Measurements from ENCODE around the gene COL5A1.

GRCh38 chr9:134648701-134649530, 7.3 kb downstream of the COL5A1 start:
- TF ChIP-seq CREB1 (CRISPR knock-in tag; IDR thresholded peaks at IDR 0.05; ENCODE audit: low read depth) (no peak), EZH2 (IDR thresholded peaks at IDR 0.05; ENCODE audit: low read depth, unreplicated experiment) (no peak), EZH2phosphoT487 (IDR thresholded peaks at IDR 0.05; ENCODE audit: unreplicated experiment) (no peak), JUNB (IDR thresholded peaks at IDR 0.05; ENCODE audit: unreplicated experiment) (no peak), POLR2AphosphoS5 (IDR thresholded peaks at IDR 0.05; ENCODE audit: low read depth) (no peak), STAT1 (IDR thresholded peaks at IDR 0.05; ENCODE audit: unreplicated experiment) (no peak), ETS1 (IDR thresholded peaks at IDR 0.05) (no peak), ZNF331 (CRISPR knock-in tag; IDR thresholded peaks at IDR 0.05; ENCODE audit: low read depth) (no peak), ZNF114 (CRISPR knock-in tag; IDR thresholded peaks at IDR 0.05) (no peak), NANOG (IDR thresholded peaks at IDR 0.05; ENCODE audit: borderline replicate concordance) (no peak)
- TF ChIP-seq, protein P1, sequence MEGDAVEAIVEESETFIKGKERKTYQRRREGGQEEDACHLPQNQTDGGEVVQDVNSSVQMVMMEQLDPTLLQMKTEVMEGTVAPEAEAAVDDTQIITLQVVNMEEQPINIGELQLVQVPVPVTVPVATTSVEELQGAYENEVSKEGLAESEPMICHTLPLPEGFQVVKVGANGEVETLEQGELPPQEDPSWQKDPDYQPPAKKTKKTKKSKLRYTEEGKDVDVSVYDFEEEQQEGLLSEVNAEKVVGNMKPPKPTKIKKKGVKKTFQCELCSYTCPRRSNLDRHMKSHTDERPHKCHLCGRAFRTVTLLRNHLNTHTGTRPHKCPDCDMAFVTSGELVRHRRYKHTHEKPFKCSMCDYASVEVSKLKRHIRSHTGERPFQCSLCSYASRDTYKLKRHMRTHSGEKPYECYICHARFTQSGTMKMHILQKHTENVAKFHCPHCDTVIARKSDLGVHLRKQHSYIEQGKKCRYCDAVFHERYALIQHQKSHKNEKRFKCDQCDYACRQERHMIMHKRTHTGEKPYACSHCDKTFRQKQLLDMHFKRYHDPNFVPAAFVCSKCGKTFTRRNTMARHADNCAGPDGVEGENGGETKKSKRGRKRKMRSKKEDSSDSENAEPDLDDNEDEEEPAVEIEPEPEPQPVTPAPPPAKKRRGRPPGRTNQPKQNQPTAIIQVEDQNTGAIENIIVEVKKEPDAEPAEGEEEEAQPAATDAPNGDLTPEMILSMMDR (conservative IDR thresholded peaks at IDR 0.05; ENCODE audit: low read depth in 2 of 2) = no peak
- TF ChIP-seq, protein P2, sequence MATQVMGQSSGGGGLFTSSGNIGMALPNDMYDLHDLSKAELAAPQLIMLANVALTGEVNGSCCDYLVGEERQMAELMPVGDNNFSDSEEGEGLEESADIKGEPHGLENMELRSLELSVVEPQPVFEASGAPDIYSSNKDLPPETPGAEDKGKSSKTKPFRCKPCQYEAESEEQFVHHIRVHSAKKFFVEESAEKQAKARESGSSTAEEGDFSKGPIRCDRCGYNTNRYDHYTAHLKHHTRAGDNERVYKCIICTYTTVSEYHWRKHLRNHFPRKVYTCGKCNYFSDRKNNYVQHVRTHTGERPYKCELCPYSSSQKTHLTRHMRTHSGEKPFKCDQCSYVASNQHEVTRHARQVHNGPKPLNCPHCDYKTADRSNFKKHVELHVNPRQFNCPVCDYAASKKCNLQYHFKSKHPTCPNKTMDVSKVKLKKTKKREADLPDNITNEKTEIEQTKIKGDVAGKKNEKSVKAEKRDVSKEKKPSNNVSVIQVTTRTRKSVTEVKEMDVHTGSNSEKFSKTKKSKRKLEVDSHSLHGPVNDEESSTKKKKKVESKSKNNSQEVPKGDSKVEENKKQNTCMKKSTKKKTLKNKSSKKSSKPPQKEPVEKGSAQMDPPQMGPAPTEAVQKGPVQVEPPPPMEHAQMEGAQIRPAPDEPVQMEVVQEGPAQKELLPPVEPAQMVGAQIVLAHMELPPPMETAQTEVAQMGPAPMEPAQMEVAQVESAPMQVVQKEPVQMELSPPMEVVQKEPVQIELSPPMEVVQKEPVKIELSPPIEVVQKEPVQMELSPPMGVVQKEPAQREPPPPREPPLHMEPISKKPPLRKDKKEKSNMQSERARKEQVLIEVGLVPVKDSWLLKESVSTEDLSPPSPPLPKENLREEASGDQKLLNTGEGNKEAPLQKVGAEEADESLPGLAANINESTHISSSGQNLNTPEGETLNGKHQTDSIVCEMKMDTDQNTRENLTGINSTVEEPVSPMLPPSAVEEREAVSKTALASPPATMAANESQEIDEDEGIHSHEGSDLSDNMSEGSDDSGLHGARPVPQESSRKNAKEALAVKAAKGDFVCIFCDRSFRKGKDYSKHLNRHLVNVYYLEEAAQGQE (IDR thresholded peaks at IDR 0.05; ENCODE audit: unreplicated experiment) = no peak
- TF ChIP-seq, protein P3, sequence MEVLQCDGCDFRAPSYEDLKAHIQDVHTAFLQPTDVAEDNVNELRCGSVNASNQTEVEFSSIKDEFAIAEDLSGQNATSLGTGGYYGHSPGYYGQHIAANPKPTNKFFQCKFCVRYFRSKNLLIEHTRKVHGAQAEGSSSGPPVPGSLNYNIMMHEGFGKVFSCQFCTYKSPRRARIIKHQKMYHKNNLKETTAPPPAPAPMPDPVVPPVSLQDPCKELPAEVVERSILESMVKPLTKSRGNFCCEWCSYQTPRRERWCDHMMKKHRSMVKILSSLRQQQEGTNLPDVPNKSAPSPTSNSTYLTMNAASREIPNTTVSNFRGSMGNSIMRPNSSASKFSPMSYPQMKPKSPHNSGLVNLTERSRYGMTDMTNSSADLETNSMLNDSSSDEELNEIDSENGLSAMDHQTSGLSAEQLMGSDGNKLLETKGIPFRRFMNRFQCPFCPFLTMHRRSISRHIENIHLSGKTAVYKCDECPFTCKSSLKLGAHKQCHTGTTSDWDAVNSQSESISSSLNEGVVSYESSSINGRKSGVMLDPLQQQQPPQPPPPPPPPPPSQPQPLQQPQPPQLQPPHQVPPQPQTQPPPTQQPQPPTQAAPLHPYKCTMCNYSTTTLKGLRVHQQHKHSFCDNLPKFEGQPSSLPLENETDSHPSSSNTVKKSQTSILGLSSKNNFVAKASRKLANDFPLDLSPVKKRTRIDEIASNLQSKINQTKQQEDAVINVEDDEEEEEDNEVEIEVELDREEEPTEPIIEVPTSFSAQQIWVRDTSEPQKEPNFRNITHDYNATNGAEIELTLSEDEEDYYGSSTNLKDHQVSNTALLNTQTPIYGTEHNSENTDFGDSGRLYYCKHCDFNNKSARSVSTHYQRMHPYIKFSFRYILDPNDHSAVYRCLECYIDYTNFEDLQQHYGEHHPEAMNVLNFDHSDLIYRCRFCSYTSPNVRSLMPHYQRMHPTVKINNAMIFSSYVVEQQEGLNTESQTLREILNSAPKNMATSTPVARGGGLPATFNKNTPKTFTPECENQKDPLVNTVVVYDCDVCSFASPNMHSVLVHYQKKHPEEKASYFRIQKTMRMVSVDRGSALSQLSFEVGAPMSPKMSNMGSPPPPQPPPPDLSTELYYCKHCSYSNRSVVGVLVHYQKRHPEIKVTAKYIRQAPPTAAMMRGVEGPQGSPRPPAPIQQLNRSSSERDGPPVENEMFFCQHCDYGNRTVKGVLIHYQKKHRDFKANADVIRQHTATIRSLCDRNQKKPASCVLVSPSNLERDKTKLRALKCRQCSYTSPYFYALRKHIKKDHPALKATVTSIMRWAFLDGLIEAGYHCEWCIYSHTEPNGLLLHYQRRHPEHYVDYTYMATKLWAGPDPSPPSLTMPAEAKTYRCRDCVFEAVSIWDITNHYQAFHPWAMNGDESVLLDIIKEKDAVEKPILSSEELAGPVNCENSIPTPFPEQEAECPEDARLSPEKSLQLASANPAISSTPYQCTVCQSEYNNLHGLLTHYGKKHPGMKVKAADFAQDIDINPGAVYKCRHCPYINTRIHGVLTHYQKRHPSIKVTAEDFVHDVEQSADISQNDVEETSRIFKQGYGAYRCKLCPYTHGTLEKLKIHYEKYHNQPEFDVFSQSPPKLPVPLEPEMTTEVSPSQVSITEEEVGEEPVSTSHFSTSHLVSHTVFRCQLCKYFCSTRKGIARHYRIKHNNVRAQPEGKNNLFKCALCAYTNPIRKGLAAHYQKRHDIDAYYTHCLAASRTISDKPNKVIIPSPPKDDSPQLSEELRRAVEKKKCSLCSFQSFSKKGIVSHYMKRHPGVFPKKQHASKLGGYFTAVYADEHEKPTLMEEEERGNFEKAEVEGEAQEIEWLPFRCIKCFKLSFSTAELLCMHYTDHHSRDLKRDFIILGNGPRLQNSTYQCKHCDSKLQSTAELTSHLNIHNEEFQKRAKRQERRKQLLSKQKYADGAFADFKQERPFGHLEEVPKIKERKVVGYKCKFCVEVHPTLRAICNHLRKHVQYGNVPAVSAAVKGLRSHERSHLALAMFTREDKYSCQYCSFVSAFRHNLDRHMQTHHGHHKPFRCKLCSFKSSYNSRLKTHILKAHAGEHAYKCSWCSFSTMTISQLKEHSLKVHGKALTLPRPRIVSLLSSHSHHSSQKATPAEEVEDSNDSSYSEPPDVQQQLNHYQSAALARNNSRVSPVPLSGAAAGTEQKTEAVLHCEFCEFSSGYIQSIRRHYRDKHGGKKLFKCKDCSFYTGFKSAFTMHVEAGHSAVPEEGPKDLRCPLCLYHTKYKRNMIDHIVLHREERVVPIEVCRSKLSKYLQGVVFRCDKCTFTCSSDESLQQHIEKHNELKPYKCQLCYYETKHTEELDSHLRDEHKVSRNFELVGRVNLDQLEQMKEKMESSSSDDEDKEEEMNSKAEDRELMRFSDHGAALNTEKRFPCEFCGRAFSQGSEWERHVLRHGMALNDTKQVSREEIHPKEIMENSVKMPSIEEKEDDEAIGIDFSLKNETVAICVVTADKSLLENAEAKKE (CRISPR knock-in tag; IDR thresholded peaks at IDR 0.05) = no peak

Data from GM23338 (cell line).